ENCODE measurements around the gene KIAA1671.
"Not testable (repeated sequence)": the region's sequence is repeated elsewhere in the genome, so short reads cannot be mapped to it uniquely, and the experiment has no call there.

The KIAA1671 gene

DNA sequence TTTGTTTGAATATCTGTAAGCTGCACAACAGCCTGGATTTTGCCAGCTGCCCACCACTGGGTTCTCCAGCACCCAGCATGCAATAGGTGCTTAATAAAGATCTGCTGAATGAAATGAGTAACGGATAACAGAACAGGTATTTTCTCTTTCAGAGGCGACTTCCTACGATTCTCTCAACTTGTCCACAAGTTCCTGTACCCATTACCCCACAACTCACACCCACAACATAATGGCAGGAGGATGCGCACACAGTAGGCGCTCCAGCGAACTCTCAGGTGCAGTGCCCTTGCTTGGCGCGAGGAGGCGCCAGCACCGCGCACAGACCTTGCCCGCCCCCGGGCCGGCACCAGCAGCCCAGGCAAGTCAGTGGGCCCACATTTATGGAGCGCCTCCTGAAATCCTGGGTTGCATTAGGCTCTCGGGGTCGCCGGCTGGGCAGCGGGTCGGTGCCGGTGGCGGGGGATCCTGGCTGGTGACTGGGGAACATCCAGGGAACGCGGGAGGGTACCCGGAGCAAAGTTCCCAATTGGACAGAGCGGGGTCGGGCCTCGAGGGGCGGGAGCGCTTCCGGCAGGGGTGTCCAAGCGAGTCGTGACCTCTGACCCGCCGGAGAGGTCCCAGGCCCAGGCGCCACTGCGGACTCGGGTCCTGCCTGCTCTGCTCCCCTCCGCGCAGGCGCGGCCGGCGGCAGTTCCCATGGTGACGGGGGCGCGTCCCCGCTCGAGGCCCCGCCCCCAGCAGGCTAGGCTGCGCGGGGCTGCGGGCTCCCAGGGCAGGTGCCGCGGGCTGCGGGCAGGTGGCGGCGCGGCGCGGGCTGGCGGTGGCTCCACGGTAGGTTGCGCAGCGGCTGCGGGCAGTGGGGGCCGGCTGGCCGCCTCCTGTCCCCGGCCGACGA lies at the start of gene KIAA1671:
Gene KIAA1671 (plus strand): TSS at position 775 of the 895 bp plus-strand sequence. CDS start 75,284 bp downstream, outside the sequence.
- Histone ChIP-seq H3K36me3 (ENCODE audit: insufficient read depth, insufficient read length, low read length) (no peaks in the 10 kb centered on the region), H3K4me3 (ENCODE audit: insufficient read length, low read depth) (peak within 1 kb of the TSS; percentile 81), H3K27me3 (ENCODE audit: insufficient read depth, insufficient read length) (no peaks in the 10 kb centered on the region), H3K4me1 (ENCODE audit: insufficient read depth, insufficient read length) (peaks cover 3% of the 10 kb centered on the region), H3K9ac (ENCODE audit: insufficient read length, low read depth) (peak within 1 kb of the TSS; percentile 86), H3K9me3 (ENCODE audit: insufficient read depth, low read length) (no peaks in the 10 kb centered on the region)
- DNase-seq (ENCODE audit: low read depth, low spot score) = peak; percentile 81
- no peak for TF ChIP-seq ZNF274 (IDR thresholded peaks at IDR 0.05; ENCODE audit: low read depth, low read length)
- no peak for TF ChIP-seq SUZ12 (IDR thresholded peaks at IDR 0.05; ENCODE audit: extremely low read depth, insufficient read depth, insufficient read length)
- no peak for TF ChIP-seq YY1 (IDR thresholded peaks at IDR 0.05; ENCODE audit: insufficient read depth, insufficient read length)

DNA sequence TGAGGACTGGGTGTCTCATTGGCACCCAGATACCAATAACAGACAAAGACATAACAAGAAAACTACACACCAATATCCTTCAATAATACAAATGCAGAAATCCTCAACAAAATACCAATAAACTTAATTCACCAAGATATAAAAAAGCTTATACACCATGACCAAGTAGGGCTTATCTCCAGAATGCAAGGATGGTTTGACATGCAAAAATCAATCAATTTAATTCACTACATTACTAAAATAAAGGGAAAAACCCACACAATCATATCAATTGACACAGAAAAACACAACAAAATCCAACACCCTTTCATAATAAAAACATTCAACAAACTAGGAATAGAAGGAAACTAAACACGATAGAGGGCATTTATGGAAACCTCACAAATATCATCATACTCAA lies 46.6 kb upstream of the KIAA1671 start:
- peaks cover 24% of the 10 kb centered on the region for H3K9me3 ChIP-seq (ENCODE audit: insufficient read depth, low read length)
- no peaks in the 10 kb centered on the region for H3K36me3 ChIP-seq (ENCODE audit: insufficient read depth, insufficient read length, low read length)
- TF ChIP-seq SUZ12 (IDR thresholded peaks at IDR 0.05; ENCODE audit: extremely low read depth, insufficient read depth, insufficient read length) (no peak), YY1 (IDR thresholded peaks at IDR 0.05; ENCODE audit: insufficient read depth, insufficient read length) (no peak), ZNF274 (IDR thresholded peaks at IDR 0.05; ENCODE audit: low read depth, low read length) (no peak)
- no peak for DNase-seq (ENCODE audit: low read depth, low spot score)
- H3K27me3 ChIP-seq (ENCODE audit: insufficient read depth, insufficient read length) = no peaks in the 10 kb centered on the region
- no peak overlapping the region for H3K4me3 ChIP-seq (ENCODE audit: insufficient read length, low read depth)
- no peak overlapping the region for H3K9ac ChIP-seq (ENCODE audit: insufficient read length, low read depth)
- H3K4me1 ChIP-seq (ENCODE audit: insufficient read depth, insufficient read length) = peaks cover 3% of the 10 kb centered on the region

DNA sequence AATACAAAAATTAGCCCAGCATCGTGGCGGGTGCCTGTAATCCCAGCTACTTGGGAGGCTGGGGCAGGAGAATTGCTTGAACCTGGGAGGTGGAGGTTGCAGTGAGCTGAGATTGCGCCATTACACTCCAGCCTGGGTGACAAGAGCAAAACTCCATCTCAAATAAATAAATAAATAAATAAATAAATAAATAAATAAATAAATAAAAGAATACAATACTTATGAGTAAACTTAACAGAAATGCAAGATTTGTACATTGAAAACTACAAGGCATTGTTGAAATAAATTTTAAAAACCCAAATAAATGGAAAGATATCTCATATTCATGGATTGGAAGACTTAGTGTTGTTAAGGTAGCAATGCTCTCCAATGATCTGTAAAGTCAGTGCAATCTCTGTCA lies 45.4 kb upstream of the KIAA1671 start:
- H3K9ac ChIP-seq (ENCODE audit: insufficient read length, low read depth); H3K27me3 ChIP-seq (ENCODE audit: insufficient read depth, insufficient read length); H3K4me1 ChIP-seq (ENCODE audit: insufficient read depth, insufficient read length); H3K4me3 ChIP-seq (ENCODE audit: insufficient read length, low read depth); DNase-seq (ENCODE audit: low read depth, low spot score); H3K36me3 ChIP-seq (ENCODE audit: insufficient read depth, insufficient read length, low read length): not testable (repeated sequence)
- H3K9me3 ChIP-seq (ENCODE audit: insufficient read depth, low read length) = peaks cover 24% of the 10 kb centered on the region

DNA sequence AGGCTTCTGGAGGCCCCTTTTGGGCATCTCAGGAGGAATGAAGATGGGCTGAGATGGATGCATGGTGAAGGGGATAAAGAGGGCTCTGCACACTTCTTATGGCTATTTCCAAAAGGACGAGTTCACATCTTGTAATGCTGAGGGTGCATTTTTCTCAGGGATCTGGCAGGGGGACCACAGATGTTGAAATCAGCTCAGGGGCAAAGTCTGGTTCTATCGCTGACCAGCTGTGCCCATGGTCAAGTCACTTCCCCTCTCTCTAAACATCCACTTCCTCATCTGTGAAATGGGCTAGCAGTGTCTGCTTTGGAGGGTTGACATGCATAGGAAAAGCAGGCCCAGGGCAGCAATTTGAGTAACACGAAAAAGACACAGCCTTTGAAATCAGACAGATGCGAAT lies 32.5 kb upstream of the KIAA1671 start:
- DNase-seq (ENCODE audit: low read depth, low spot score) = no peak
- Histone ChIP-seq H3K4me3 (ENCODE audit: insufficient read length, low read depth) (no peak overlapping the region), H3K27me3 (ENCODE audit: insufficient read depth, insufficient read length) (no peaks in the 10 kb centered on the region), H3K36me3 (ENCODE audit: insufficient read depth, insufficient read length, low read length) (no peaks in the 10 kb centered on the region), H3K4me1 (ENCODE audit: insufficient read depth, insufficient read length) (no peaks in the 10 kb centered on the region), H3K9ac (ENCODE audit: insufficient read length, low read depth) (no peak overlapping the region), H3K9me3 (ENCODE audit: insufficient read depth, low read length) (no peaks in the 10 kb centered on the region)
- TF ChIP-seq SUZ12 (IDR thresholded peaks at IDR 0.05; ENCODE audit: extremely low read depth, insufficient read depth, insufficient read length) (no peak), ZNF274 (IDR thresholded peaks at IDR 0.05; ENCODE audit: low read depth, low read length) (no peak), YY1 (IDR thresholded peaks at IDR 0.05; ENCODE audit: insufficient read depth, insufficient read length) (no peak)

DNA sequence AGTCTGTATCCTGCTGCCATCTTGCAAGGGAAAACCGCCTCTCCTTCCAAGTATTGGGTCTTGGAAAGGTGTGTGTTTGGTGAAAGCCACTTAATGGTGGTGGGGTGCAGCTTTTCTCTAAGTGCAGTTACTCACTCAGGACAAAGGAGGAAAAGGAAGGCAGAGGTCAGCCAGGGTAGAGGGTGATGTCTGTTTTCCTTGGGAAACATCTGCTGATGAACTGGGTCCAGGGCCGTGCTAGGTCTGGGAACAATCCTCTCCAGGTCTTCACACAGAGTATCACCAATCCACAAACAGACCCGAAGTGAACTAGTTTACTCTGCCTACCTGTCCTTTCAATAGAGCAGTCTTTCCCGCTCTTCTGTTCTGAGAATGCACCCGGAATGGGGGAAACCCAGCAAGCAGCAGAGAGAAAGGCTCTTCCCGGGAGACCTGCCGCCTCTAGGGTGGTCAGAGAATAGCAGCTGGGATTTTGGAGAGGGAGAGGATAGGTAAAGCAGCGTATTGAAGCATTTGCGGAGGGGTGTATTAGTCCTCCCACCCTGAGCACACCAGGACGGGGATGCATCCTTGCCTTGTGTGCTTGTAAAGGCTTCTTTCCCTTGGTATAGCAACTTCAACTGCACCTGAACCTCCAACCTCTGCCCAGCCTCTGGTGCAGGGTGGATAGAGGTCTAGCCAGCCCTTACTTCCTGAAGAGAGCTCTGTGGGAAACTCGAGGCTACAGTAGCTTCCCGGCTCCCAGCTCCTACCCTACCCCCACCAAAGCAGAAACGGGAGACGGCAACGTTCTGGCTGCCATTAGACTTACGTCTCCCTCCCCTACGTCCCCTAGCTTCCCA lies 26.7 kb upstream of the KIAA1671 start:
- Histone ChIP-seq H3K4me1 (ENCODE audit: insufficient read depth, insufficient read length) (peaks cover 3% of the 10 kb centered on the region), H3K36me3 (ENCODE audit: insufficient read depth, insufficient read length, low read length) (no peaks in the 10 kb centered on the region), H3K4me3 (ENCODE audit: insufficient read length, low read depth) (no peak overlapping the region), H3K9ac (ENCODE audit: insufficient read length, low read depth) (no peak overlapping the region), H3K27me3 (ENCODE audit: insufficient read depth, insufficient read length) (no peaks in the 10 kb centered on the region), H3K9me3 (ENCODE audit: insufficient read depth, low read length) (peaks cover 4% of the 10 kb centered on the region; the same call in 1 of the 2 replicates)
- no peak for DNase-seq (ENCODE audit: low read depth, low spot score)
- TF ChIP-seq ZNF274 (IDR thresholded peaks at IDR 0.05; ENCODE audit: low read depth, low read length) (no peak), SUZ12 (IDR thresholded peaks at IDR 0.05; ENCODE audit: extremely low read depth, insufficient read depth, insufficient read length) (no peak), YY1 (IDR thresholded peaks at IDR 0.05; ENCODE audit: insufficient read depth, insufficient read length) (no peak)

DNA sequence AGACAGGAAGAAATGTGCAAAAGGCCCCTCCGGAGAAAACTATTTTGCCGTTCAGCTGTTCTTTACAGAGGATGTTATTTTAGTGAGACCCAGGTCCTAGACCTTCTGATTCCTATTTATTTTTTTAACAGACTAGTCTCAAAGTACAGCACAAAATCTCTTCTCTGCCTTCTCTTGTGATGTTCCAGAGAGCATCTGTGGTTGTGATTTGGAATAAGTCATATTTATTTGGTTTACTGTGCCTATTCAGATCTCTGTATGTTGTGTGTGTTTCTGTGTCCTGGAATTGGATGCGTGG lies 26.1 kb upstream of the KIAA1671 start:
- H3K4me3 ChIP-seq (ENCODE audit: insufficient read length, low read depth) = no peak overlapping the region

More for the DNA sequence above, 26.1 kb upstream of the KIAA1671 start:
- Histone ChIP-seq H3K36me3 (ENCODE audit: insufficient read depth, insufficient read length, low read length) (no peaks in the 10 kb centered on the region), H3K4me1 (ENCODE audit: insufficient read depth, insufficient read length) (peaks cover 6% of the 10 kb centered on the region), H3K27me3 (ENCODE audit: insufficient read depth, insufficient read length) (no peaks in the 10 kb centered on the region), H3K9me3 (ENCODE audit: insufficient read depth, low read length) (peaks cover 4% of the 10 kb centered on the region; the same call in 1 of the 2 replicates), H3K9ac (ENCODE audit: insufficient read length, low read depth) (no peak overlapping the region)
- TF ChIP-seq ZNF274 (IDR thresholded peaks at IDR 0.05; ENCODE audit: low read depth, low read length) (no peak), SUZ12 (IDR thresholded peaks at IDR 0.05; ENCODE audit: extremely low read depth, insufficient read depth, insufficient read length) (no peak), YY1 (IDR thresholded peaks at IDR 0.05; ENCODE audit: insufficient read depth, insufficient read length) (no peak)
- no peak for DNase-seq (ENCODE audit: low read depth, low spot score)
